GM10266 (cell line): ENCODE data around the gene NR2F2.

ENCODE experiments used
- DNase-seq: peaks from one replicate; pipeline ENCODE4 v3.0.0; 2012; ENCODE audit errors: extremely low spot score
- TF ChIP-seq, protein P1 (sequence below): IDR thresholded peaks from 2 replicates; pipeline ENCODE4 v1.5.1; 2012; ENCODE audit warnings: mild to moderate bottlenecking, low read depth; ENCODE audit not compliant: control insufficient read depth, insufficient read depth; ENCODE audit errors: missing control alignments

NR2F2 gene

DNA sequence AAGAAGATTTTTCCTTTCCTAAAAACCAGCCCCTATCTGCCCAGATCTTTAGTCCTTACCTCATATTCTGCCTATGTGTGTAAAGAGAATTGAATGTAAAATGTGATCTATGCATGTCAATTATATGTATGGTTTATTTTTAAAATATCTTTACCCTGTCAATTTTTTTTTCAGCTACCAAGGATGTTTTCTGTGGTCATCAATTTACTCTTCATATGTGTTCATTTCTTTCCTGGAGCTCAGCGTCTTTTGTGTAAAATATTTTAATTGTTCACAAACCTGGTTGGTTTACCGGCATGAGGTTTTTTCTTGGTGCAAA, 1.7 kb upstream of the NR2F2 start:
- DNase-seq: no peak
- TF ChIP-seq, protein P1, sequence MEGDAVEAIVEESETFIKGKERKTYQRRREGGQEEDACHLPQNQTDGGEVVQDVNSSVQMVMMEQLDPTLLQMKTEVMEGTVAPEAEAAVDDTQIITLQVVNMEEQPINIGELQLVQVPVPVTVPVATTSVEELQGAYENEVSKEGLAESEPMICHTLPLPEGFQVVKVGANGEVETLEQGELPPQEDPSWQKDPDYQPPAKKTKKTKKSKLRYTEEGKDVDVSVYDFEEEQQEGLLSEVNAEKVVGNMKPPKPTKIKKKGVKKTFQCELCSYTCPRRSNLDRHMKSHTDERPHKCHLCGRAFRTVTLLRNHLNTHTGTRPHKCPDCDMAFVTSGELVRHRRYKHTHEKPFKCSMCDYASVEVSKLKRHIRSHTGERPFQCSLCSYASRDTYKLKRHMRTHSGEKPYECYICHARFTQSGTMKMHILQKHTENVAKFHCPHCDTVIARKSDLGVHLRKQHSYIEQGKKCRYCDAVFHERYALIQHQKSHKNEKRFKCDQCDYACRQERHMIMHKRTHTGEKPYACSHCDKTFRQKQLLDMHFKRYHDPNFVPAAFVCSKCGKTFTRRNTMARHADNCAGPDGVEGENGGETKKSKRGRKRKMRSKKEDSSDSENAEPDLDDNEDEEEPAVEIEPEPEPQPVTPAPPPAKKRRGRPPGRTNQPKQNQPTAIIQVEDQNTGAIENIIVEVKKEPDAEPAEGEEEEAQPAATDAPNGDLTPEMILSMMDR: no peak

DNA sequence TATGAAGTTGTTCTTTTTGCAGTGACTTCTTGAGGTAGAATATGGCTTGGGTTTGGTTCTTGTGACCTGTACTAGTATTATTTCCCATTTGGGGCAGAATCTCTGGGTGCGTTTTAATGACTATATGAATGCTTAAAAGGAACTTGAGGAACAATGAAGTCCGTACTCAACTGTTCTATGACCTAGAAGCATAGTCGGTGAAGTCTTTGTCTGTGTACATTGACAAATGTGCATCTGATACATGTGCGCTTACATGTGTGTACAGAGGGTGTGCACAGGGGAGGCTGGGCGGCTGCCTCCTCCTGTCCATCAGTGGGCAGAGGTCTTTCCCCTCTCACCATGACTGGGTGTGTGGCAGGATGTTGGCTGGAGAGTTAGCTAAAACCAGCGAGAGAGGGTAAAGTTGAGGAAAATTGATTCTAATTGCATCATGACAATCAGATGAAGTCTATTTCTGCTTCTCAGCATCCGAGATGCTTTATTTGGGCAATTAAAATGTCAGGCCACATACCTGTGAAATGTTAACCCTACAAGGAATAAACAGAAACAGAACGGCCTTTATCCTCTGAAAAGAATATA, 1.0 kb upstream of the NR2F2 start:
- TF ChIP-seq, protein P1: no peak
- peak; percentile 8 for DNase-seq

DNA sequence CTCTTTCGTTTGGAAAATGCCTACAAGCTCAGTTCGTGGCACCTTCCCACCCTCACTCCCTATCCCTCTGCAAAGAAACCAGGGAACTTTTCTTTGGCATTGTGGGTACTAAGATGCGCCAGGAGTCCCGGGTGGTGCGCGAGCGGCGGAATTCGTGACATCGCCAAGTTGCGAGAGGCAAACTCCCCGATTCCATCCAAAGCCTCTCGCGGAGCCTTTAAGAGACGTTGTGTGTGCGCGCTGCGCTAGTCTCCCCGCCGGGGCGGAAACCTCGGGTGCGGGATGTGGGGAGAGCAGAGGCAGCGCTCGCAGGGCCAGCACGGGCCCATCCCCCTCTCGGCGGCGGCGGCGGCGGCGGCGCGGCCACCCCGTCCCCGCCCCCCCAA, 443 bp upstream of the NR2F2 start:
- DNase-seq: no peak
- TF ChIP-seq, protein P1: no peak

DNA sequence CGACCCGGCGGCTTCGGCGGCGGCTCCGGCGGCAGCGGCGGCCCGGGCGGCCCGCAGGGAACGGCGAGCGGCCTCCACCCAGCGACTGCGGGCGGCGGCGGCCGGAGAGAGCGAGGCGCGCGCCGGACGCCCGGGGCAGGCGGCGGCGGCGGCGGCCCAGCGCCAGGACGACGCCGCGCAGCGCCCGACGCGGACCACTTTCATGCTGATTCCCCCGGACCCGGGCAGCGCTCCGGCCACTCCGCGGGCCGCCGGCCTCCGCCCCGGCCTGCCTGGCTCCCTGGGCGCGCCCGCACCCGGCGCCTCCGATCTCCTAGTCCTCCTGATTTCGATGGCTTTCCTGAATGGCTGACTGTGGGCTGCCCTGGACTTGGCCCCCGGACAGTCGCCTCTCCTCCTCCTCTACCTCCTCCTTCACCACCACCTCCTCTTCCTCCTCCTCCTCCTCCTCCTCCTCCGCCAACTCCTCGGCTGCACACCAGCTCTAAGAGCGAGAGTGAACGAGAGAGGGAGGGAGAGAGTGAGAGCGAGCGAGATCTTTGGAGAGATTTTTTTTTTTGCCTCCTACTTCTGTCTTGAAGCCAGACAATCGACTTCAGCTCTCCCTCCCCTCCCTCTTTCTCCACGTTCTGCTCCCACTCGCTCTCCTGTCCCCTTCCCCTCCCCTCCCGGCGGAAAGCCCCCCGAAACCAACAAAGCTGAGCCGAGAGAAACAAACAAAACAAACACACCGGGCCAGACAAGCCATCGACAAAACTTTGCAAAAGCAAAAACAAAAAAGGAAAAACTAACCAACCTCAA, 844 bp downstream of the NR2F2 start:
- peak; percentile 30 for DNase-seq
- TF ChIP-seq, protein P1: no peak

DNA sequence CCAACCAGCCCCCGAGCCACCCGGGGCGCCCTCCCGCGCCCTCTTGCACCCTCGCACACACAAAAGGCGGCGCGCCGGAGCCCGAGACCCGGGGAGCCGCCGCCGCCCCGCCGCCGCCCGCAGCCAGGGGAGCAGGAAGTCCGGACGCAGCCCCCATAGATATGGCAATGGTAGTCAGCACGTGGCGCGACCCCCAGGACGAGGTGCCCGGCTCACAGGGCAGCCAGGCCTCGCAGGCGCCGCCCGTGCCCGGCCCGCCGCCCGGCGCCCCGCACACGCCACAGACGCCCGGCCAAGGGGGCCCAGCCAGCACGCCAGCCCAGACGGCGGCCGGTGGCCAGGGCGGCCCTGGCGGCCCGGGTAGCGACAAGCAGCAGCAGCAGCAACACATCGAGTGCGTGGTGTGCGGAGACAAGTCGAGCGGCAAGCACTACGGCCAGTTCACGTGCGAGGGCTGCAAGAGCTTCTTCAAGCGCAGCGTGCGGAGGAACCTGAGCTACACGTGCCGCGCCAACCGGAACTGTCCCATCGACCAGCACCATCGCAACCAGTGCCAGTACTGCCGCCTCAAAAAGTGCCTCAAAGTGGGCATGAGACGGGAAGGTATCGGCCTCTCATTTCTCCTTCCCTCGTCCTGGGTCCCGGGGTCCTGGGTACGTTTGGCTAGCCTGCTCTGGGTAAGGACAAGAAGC, 1.6 kb downstream of the NR2F2 start:
- TF ChIP-seq, protein P1: no peak
- peak; percentile 19 for DNase-seq

DNA sequence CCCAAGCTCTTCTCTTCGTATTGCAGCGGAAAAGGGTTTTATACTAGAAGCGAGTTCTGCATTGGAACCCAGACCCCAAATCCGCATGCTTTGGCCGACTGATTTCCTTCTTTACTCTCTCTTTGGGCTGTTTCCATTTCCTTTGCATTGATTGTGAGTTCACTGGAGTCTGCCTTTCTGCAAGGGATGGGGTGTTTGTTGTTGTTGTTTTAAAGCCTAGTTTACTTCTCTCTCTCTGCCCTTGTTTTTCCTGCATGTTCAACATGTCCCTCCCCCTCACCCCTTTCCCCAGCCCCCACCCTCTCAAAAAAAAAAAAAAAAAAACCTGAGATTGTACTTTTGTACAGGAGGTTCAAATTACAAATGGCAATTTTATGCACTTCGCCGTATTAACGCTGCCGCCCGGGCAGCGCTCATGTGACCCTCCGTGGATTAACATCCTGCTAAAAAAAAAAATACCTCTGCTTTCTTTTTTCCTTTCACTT, 2.2 kb downstream of the NR2F2 start:
- TF ChIP-seq, protein P1: no peak
- DNase-seq: peak; percentile 29
